ENCODE results near the gene ERBB4.

The ERBB4 gene

GRCh38 chr2:212538305-212539071 lies at the start of gene ERBB4:
ERBB4 (minus strand) TSS chr2:212538802; CDS start chr2:212538530, 272 bp downstream.
- no peak for DNase-seq

GRCh38 chr2:212580117-212580516 lies 41.5 kb upstream of the ERBB4 start:
- no peak for DNase-seq

DNA sequence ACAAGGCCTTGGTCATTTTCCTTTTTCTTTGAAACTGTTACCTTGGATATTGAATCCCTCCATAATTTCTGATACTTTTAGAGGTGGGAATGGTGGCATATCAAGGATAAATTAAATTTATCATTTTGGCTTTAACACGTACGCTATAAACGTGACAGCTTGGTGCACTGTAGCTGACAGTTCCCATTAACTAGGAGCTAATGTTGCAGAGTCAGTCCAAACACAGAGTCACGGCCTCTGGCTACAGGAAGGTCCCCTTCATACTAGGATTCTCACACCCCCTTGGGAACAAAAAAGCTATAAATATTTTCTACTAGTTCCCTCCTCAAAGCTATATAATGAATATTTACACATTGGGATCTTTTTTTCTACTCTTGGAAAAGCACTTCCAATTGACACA lies 17.7 kb upstream of the ERBB4 start:
- no peak for DNase-seq

GRCh38 chr2:212554233-212554632 lies 15.6 kb upstream of the ERBB4 start:
- DNase-seq = no peak

- no peak for DNase-seq
These were observed 11.3 kb upstream of the ERBB4 start for GRCh38 chr2:212549941-212550340.

GRCh38 chr2:212549463-212549862 lies 10.9 kb upstream of the ERBB4 start:
- peak; percentile 21 for DNase-seq

- peak; percentile 66 for DNase-seq
These were observed 9.8 kb upstream of the ERBB4 start for GRCh38 chr2:212548455-212548819.

DNA sequence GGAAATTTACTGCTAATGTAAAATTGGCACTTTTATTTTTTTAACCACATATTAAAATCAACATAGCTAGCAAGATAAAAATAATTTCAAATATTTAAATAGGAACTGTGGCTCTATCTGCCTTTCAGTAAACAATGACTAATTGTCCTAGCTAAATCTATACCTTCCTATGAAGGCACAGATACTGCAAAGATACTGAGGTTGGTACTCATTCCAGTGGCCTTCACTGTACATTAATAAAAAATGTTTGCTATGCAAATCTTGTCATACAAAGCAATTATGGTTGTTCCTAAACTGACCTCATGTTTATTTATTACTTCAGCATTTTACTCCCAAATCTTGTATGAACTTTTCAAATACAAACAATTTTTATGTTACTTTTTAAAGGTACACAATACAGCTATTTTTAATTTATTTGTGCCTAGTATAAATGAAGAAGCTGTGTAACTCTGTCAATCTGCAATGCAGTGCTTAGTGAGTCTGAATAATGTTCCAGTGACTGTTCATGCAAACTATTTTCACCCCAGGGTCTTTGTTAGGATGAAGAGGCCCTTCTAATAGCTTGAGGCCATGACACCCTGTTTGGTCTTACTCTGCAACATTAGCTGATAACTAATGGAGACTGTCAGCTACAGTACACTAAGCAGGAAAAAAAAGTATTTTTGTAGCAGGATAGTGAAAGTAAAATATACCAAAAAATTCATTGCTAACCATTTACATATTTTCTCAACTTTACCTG lies 9.3 kb upstream of the ERBB4 start:
- DNase-seq = no peak

DNA sequence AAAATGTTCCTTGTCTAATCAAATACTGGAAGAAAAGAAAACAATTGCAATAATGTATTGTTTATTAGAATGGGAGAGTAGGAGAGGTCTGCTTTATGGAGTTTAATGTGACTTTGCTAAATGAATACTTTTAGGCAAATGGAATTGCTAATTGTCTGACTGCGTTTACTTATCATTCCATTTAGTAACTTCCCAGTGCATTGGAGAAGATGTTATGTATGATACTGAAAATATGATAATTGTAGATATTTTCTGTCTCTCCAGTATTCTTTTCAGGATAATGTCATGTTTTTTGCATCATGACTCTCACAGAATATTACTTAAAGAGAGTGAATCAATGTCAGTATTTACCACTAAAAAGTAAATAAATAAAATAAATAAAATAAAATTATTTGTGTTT lies 8.1 kb upstream of the ERBB4 start:
- DNase-seq = no peak

GRCh38 chr2:212540341-212540740 lies 1.7 kb upstream of the ERBB4 start:
- no peak for DNase-seq

DNA sequence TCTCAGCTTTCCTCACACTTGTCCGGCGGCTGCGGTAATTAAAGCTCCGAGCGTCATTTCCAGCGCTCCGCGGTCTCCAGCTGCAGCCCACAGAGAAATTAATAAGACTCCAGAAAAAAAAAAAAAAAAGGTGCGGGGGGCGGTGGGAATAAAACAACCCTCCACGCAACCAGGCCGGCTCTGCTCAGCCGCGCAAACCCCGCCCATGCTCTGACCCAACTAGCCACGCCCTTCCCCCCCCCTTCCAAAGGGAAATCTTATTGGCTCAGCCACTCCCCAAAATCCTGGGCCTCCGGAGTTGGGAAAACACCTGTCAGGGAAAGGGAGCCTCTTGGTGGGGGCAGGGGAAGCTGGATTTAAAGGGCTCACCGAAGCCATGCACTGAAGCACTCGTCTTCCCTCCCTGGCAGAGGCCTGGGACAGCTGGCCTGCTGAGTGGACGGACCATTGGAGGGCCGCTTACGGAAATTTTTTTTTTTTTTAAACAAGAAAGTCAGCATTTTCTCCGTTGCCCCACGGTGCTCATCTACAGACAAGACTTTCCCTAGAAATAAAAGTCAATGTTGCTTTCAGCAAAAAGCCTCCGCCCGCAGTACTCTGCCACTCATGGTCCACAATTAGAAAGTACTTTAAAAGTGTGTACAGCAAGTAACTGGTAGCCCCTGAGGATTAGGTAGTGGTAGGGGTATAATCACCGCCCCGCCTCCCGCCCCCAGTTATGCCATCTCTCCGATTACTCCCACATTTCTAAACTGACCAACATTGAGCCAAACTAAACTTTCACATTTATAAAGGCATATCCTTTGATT lies 674 bp upstream of the ERBB4 start:
- DNase-seq = no peak

GRCh38 chr2:212537726-212538304 lies 787 bp downstream of the ERBB4 start:
- DNase-seq = no peak

GRCh38 chr2:212536817-212537725 lies 1.5 kb downstream of the ERBB4 start:
- no peak for DNase-seq

DNA sequence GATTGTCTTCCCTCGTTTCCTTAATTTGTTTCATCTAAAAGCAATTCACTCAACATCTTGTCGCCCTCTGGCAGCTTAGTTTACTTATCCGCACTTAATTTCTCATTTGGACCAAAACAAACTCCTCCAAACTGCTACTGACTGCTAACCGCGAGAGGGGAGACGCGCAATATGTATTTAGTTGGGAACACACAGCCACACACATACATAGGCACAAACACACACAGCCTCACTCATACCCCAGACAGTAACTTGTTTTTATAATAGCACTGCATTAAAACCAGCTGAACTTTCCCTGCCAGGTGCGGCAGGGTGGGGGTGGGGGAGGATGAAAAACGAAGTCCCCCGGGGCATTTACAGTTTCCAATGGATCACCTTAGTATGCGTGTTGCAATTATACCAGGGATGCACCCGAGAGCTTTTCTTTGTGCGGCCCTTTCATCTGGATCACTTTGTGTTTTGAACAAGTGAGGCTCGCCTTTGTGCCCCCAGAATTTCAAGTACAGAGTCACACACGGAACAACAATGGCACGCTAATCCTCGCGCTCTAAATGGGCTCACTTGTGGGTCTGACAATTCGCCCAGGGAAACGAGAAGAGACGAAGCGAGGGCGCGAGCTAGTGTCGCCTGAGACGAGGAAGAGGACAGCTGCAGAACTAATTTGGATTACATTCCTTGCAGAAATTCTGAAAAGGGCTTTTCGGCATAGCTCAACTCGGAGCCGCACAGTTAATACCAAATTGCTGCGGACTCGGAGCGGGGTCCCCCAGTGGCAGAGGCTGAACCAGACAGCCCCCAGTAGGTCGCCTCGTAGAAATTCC lies 2.4 kb downstream of the ERBB4 start:
- no peak for DNase-seq

- DNase-seq = no peak
These were observed 4.3 kb downstream of the ERBB4 start for GRCh38 chr2:212534336-212534735.

- peak; percentile 4 for DNase-seq
These were observed 6.0 kb downstream of the ERBB4 start for GRCh38 chr2:212532585-212532984.

DNA sequence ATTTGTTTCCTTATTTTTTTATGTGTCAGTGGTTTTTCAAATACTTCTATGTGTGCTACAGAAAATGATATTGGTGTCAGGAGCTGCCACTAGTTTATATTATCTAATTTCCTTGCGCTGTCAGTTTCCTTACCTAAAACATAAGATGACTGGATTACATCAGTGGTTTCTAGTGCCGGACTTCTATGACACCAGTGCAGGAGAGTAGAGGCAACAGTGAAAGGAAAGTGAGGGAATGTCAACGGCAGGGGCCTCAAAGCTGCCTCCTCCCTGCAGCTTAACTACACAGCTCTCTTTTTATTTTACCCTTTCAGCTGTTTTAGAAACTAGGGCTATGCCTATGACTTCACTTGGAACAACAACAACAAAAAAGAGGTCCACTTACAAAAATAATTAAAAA lies 6.5 kb downstream of the ERBB4 start:
- no peak for DNase-seq

GRCh38 chr2:212531499-212531898 lies 7.1 kb downstream of the ERBB4 start:
- no peak for DNase-seq

DNA sequence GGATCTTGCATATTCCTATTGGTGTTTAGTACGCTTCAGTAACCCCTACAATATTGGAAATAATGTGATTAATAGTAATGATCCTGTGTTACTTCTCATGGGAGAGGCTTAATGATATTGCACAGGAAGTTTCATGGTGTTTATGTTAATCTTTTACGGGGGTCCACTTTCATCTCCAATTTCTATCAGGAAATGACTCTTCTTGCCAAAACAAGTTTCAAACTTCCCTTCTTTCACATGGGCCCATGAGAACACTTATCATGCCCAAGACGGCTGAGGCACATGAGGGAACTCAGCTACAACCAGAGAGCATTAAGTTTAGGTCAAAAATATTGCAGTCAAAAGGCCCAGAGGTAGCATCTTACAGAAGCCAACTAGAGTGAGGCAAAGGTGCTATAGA lies 7.6 kb downstream of the ERBB4 start:
- no peak for DNase-seq

GRCh38 chr2:212530373-212530772 lies 8.2 kb downstream of the ERBB4 start:
- no peak for DNase-seq

Data from OCI-M1 (cell line).